ENCODE measurements around the gene ZSWIM6. TPM values are rescaled to one million over a fixed set of nuclear protein-coding genes. Genes with fewer than 3 reads are reported as not detected.

Gene ZSWIM6
- total RNA-seq, 2 experiments from 2014 or later, result 4.1 TPM

GRCh38 chr5:61394793-61395192, 62.7 kb downstream of the ZSWIM6 start:
- Histone ChIP-seq H3K4me1 (ENCODE audit: insufficient read depth, low read length) (no peaks in the 10 kb centered on the region), H3K4me3 (ENCODE audit: low read length) (no peak overlapping the region), H3K27ac (ENCODE audit: low read depth in 1 of 2, low read length in 2 of 2) (no peak overlapping the region), H3K36me3 (ENCODE audit: insufficient read depth, low read length) (peaks cover 4% of the 10 kb centered on the region), H3K9me3 (ENCODE audit: control insufficient read depth in 1 of 2, insufficient read depth in 1 of 2, low read length in 2 of 2) (no peaks in the 10 kb centered on the region), H3K27me3 (ENCODE audit: control insufficient read depth in 1 of 2, insufficient read depth in 2 of 2, low read length in 2 of 2) (no peaks in the 10 kb centered on the region)
- no peaks in the 10 kb centered on the region for H3K9me3 Mint-ChIP-seq
- no peak overlapping the region for H3K4me3 Mint-ChIP-seq
- intact Hi-C loops (cut with DNase I, micrococcal nuclease), result no loop called here
- DNase-seq (no peak), ATAC-seq (ENCODE audit: poor library complexity) (no peak)
- H3K27ac Mint-ChIP-seq, result no peak overlapping the region
- peaks cover 19% of the 10 kb centered on the region for H3K4me1 Mint-ChIP-seq (ENCODE audit: low read depth)
- H3K36me3 Mint-ChIP-seq (ENCODE audit: low read depth), result peaks cover 6% of the 10 kb centered on the region
- TF ChIP-seq CTCF (IDR thresholded peaks at IDR 0.05), result no peak
- H3K27me3 Mint-ChIP-seq, result no peaks in the 10 kb centered on the region
- ChIA-PET CTCF (no interaction called here), POLR2A (interaction anchor here (0.6 kb wide), 1 partner anchor 74 kb away, joined by 3 read pairs; no protein-coding TSS in a partner anchor)

- no peaks in the 10 kb centered on the region for H3K36me3 ChIP-seq (ENCODE audit: insufficient read depth, low read length)
- ATAC-seq (ENCODE audit: poor library complexity), result no peak
These were observed 65.2 kb downstream of the ZSWIM6 start for GRCh38 chr5:61397238-61397637.

GRCh38 chr5:61397937-61398336, 65.9 kb downstream of the ZSWIM6 start:
- DNase-seq (no peak), ATAC-seq (ENCODE audit: poor library complexity) (no peak)
- Histone ChIP-seq H3K4me3 (ENCODE audit: low read length) (no peak overlapping the region), H3K27ac (ENCODE audit: low read depth in 1 of 2, low read length in 2 of 2) (no peak overlapping the region), H3K4me1 (ENCODE audit: insufficient read depth, low read length) (no peaks in the 10 kb centered on the region), H3K36me3 (ENCODE audit: insufficient read depth, low read length) (no peaks in the 10 kb centered on the region), H3K27me3 (ENCODE audit: control insufficient read depth in 1 of 2, insufficient read depth in 2 of 2, low read length in 2 of 2) (no peaks in the 10 kb centered on the region), H3K9me3 (ENCODE audit: control insufficient read depth in 1 of 2, insufficient read depth in 1 of 2, low read length in 2 of 2) (no peaks in the 10 kb centered on the region)
- Mint-ChIP-seq H3K27ac (no peak overlapping the region), H3K36me3 (ENCODE audit: low read depth) (no peaks in the 10 kb centered on the region), H3K4me1 (ENCODE audit: low read depth) (peaks cover 28% of the 10 kb centered on the region), H3K27me3 (no peaks in the 10 kb centered on the region), H3K4me3 (no peak overlapping the region), H3K9me3 (no peaks in the 10 kb centered on the region)
- intact Hi-C loops (cut with DNase I, micrococcal nuclease), result no loop called here
- TF ChIP-seq CTCF (IDR thresholded peaks at IDR 0.05), result no peak
- ChIA-PET POLR2A (no interaction called here), CTCF (no interaction called here)

More at GRCh38 chr5:61397238-61397637, 65.2 kb downstream of the ZSWIM6 start:
- Mint-ChIP-seq H3K36me3 (ENCODE audit: low read depth) (no peaks in the 10 kb centered on the region), H3K4me1 (ENCODE audit: low read depth) (peaks cover 24% of the 10 kb centered on the region), H3K9me3 (no peaks in the 10 kb centered on the region), H3K27ac (no peak overlapping the region), H3K4me3 (no peak overlapping the region), H3K27me3 (no peaks in the 10 kb centered on the region)
- Histone ChIP-seq H3K27me3 (ENCODE audit: control insufficient read depth in 1 of 2, insufficient read depth in 2 of 2, low read length in 2 of 2) (no peaks in the 10 kb centered on the region), H3K27ac (ENCODE audit: low read depth in 1 of 2, low read length in 2 of 2) (no peak overlapping the region), H3K9me3 (ENCODE audit: control insufficient read depth in 1 of 2, insufficient read depth in 1 of 2, low read length in 2 of 2) (no peaks in the 10 kb centered on the region), H3K4me1 (ENCODE audit: insufficient read depth, low read length) (no peaks in the 10 kb centered on the region), H3K4me3 (ENCODE audit: low read length) (no peak overlapping the region)
- TF ChIP-seq CTCF (IDR thresholded peaks at IDR 0.05), result no peak
- DNase-seq, result no peak
- POLR2A ChIA-PET, result no interaction called here
- CTCF ChIA-PET, result no interaction called here
- intact Hi-C loops (cut with DNase I, micrococcal nuclease), result no loop called here
